Activated gamma-delta T cell (primary cell): ENCODE results near the gene BHLHE23.

Experiments
- DNase-seq: peaks from one replicate; lab custom pipeline; 2025; lab: John Stamatoyannopoulos, UW

The BHLHE23 gene

DNA sequence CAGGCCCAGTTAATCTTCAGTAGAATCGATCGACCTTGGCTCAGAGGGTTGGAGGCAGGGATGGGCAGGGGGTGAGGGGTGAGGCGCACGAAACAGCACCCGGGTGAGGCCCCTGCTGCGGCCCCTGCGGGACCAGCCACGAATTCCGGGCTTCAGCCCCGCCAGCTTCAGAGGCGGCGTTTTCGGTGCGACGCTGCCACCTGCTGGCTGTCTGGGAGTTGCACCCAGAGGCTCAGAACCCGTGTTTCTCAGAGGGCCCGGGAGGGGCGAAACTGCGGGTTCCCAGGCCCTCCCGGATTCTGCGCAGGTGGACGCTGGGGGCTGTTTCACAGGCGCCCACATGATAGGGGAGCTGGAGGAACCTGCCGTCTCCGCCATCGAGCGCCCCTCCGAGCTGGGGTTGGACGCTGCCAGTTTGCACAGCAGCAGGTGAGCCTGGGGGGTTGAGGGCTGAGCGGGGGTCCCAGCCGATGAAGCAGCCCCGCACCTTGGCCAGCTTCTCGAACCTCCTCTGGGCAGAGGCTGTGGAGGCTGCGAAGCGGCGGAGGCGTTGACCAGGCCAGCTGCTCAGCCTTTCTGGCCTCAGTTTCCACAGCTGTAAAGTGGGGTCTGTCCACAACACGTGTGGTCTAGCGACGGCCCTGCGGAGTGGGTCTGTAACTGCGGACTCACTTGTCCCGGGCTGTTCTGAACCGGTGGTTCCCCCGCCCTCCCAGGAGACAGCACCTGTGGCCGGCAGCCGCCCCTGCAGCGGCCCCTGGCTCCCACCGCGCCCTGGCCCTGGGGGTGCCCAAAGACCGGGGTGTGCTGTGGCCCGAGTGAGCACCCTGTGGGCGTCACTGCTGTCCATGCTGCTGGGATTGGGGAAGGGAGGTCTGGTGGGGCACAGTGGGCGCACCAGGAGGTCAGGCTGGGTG lies 2.5 kb upstream of the BHLHE23 start:
- peak; percentile 60 for DNase-seq

- no peak for DNase-seq
Measured at GRCh38 chr20:63008541-63009044, 1.8 kb upstream of the BHLHE23 start.

DNA sequence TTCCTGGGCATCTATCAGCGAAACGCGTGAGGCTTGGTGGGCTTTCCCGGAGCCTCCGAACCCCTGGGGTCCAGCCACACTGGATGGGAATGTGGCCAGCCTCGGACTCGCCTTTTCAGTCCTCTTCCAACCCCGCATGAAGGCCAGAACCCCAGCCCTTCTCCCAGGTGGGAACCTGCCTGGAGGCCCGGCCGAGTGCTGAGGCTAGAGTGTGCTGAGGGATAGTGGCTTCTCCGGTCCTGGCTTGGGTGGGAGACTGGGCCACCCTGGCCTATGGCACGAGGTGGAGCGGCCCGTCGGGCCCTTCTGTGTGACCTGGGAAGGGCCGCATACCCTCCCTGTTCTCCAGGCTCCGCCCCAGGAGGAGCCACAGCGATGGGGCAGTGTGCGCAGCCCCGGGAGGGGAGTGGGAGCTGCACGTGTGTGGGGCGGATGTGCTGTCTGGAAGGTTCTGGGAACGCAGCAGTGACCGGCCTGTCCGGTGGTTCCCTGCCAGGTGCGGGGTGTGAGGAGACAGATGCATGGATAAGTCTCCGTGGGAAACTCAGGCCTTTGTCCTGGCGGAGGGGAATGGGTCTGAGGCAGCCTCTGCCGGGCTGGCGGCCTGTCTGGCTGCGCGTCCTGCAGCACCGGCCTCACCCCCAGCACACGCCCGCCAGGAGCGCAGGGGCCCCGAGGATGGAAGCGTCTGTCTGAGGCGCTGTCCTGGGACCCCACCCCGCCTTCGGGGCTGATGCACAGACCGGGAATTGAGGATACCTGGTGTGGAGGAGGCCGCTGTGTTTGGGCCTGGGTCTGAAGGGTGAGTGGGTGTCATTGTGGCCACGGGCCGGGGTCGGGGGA lies 1.1 kb upstream of the BHLHE23 start:
- no peak for DNase-seq

- no peak for DNase-seq
Measured at GRCh38 chr20:63007360-63007645, 539 bp upstream of the BHLHE23 start.

DNA sequence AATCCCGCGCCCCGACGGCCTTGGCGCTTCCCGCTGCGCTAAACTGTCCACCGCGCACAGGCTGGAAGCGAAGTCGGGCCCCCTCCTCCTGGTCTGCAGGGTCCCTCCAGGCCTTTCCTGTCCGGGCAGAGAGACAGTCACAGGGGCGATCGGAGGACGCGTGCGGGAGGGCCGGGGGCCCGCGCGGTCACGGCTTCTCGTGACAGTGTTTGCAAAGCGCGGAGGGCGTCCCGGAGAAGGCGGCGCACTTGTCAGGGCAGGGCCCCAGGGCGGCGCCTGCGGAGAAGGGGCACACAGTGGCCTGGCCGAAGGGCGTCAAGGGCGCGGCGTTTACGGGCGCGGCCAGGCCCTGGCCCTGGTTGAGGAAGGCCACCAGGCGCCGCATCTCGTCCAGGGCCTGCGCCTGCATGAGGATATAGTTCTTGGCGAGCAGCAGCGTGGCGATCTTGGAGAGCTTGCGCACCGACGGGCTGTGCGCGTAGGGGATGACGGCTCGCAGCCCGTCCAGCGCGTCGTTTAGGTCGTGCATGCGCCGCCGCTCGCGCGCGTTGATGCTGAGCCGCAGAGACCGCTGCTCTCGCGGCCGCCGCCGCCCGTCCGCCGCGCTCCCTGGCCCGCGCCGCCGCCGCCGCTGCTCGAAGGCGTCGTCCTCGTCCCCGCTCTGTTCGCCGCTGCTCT lies 763 bp downstream of the BHLHE23 start:
- no peak for DNase-seq

GRCh38 chr20:63005365-63005861 lies 1.4 kb downstream of the BHLHE23 start:
- DNase-seq = no peak

DNA sequence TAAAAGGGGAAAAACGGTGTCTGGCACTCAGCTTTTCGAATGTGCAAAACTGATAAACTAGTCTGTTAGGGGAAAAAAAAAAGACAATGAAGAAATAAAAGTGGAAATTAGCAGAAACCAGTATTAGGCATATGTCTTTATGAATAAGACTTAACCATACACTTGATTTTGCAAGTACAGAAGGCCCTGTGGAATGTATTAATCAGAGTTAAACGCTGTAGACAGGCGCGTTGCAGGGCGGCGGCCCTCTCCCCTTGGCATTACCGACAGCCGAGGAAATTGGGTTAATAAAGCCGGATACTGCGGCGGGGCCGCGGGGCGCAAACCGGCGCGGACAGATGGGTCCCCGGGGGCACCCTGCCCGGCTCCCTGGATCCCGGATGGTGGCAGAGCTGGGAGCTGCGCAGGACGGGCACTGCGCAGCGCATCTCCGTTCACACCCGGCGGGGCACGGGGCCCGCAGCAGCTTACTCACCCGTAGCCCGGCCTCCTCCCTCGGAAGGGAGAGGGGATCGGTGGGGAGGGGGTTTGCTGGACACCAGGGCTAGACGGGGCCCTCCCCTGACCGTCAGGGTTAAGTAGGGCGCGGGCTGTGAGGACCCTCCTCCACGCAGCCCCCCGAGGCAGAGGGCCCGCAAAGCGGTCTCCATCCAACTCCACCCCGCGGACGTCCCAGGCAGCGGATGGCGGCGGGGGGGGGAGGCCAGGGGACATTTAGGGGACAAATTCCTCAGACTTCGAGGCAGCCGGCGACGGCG lies 2.0 kb downstream of the BHLHE23 start:
- no peak for DNase-seq

- no peak for DNase-seq
Measured at GRCh38 chr20:63003546-63003945, 3.2 kb downstream of the BHLHE23 start.

- DNase-seq = no peak
Measured at GRCh38 chr20:63002511-63002910, 4.3 kb downstream of the BHLHE23 start.

DNA sequence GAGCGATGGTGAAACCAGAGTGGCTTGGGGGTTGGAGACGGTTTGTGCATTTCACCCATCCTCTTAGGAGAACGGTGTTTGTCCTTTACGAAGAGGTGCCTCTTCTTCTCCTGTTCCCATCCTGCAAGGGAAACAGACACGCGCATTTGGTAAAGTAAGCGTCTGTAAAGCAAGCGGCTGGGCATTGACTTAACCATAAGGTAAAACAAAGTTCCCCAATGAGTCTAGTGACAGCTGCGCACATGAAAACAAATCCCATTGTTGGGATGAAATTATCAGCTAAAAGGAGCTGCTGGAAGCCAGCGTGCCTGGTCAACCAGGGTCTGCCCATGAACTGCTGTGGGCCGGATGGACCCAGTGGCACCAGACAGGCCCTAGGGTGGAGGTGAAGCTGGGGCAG lies 5.8 kb downstream of the BHLHE23 start:
- DNase-seq = no peak

DNA sequence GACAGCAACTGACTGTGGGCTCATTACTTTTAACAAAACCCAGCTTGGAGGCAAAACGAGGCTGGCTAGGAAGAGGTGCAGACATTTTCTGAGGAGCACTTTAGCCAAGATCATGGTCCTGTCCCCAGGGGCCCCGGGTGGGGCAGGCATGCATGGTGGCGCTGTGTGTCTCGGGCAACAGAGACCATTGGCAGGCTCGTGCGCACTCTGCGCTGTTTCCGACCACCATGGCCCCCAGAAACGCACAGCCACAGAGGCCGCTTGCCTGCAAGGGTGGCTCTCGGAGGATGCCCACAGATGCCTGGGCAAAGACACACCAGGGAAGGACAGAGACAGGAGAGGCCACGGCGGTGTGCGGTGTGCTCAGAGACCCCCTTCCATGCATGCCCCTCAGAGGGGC lies 6.7 kb downstream of the BHLHE23 start:
- DNase-seq = no peak

- no peak for DNase-seq
Measured at GRCh38 chr20:62999580-62999979, 7.2 kb downstream of the BHLHE23 start.

DNA sequence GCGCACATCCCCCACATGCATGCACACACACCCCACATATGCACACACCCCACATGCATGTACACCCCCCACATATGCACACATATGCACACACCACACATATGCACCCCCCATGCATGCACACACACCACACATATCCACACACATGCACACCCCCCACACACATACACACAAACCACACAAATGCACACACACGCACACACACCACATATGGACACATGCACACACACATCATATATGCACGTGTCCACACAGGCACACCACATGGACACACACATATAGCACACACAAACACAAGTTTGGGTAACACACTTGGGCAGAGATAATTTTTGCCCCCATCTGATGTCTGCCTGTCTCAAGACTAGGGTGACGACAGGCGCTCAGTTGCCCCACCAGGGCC lies 8.3 kb downstream of the BHLHE23 start:
- no peak for DNase-seq

- no peak for DNase-seq
Measured at GRCh38 chr20:62997417-62998035, 9.2 kb downstream of the BHLHE23 start.

- no peak for DNase-seq
Measured at GRCh38 chr20:62996596-62996982, 10.2 kb downstream of the BHLHE23 start.

GRCh38 chr20:62995898-62996595 lies 10.7 kb downstream of the BHLHE23 start:
- DNase-seq = no peak

- no peak for DNase-seq
Measured at GRCh38 chr20:62995481-62995880, 11.3 kb downstream of the BHLHE23 start.

GRCh38 chr20:62994869-62995281 lies 11.9 kb downstream of the BHLHE23 start:
- DNase-seq = no peak

- no peak for DNase-seq
Measured at GRCh38 chr20:62993856-62994494, 12.8 kb downstream of the BHLHE23 start.

DNA sequence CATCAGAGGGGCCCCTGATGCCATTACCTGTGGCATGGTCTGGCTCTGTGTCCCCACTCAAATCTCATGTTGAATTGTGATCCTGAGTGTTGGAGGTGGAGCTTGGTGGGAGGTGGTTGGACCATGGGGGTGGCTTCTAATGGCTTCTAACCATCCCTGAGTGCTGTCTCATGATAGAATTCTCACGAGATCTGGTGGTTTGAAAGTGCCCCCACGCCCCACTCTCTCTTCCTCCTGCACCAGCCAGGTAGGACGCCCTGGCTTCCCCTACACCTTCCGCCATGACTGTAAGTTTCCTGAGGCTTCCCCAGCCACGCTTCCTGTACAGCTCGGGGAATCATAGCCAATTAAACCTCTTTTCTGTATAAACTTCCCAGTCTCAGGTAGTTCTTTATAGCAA lies 14.9 kb downstream of the BHLHE23 start:
- DNase-seq = no peak
